Measurements from ENCODE around the gene SMIM27. TPM values are rescaled to one million over a fixed set of nuclear protein-coding genes. Genes with fewer than 3 reads are reported as not detected.

The SMIM27 gene
- total and polyA plus RNA-seq, 2 of the 4 experiments (the other 2 are of a cell fraction) = 1.1 to 3.4 TPM

GRCh38 chr9:32579706-32580331 is 27.7 kb downstream of the SMIM27 start:
- CTCF ChIA-PET = interaction anchor here (0.6 to 11.5 kb wide), 20 partner anchors 9 to 397 kb away, joined by 3 to 189 read pairs (median 4); partner anchors contain the start of gene ACO1
- H3K56ac ChIP-seq (ENCODE audit: extremely low read depth, insufficient read depth, low read length) = no peak overlapping the region
- TF ChIP-seq RFX5 (IDR thresholded peaks at IDR 0.05; ENCODE audit: low read depth, low read length) (no peak), MAZ (IDR thresholded peaks at IDR 0.05; ENCODE audit: borderline replicate concordance, low read depth, low read length) (no peak), SMC3 (IDR thresholded peaks at IDR 0.05; ENCODE audit: low read depth, low read length) (peak; percentile 96), ELK1 (IDR thresholded peaks at IDR 0.05; ENCODE audit: borderline replicate concordance, low read depth, low read length) (no peak), CTCF (conservative IDR thresholded peaks at IDR 0.05; ENCODE audit: low read depth, low read length) (peak; percentile 89), BHLHE40 (IDR thresholded peaks at IDR 0.05; ENCODE audit: low read depth, low read length) (no peak), RAD21 (IDR thresholded peaks at IDR 0.05; ENCODE audit: low read length) (peak; percentile 82), MXI1 (IDR thresholded peaks at IDR 0.05; ENCODE audit: borderline replicate concordance, low read depth, low read length) (no peak)
- H3K27ac ChIP-seq (ENCODE audit: insufficient read depth, low read length) = no peak overlapping the region
- no peak overlapping the region for H3K4me3 ChIP-seq (ENCODE audit: insufficient read depth, low read depth, low read length)
- no peak overlapping the region for H3K14ac ChIP-seq (replicated peaks; ENCODE audit: low read depth, low read length)
- peaks cover 2% of the 10 kb centered on the region; the same call in 1 of the 2 replicates for H3K27me3 ChIP-seq (ENCODE audit: control insufficient read depth, insufficient read depth, low read length)
- H3K9me1 ChIP-seq (ENCODE audit: insufficient read depth, low read length) = no peaks in the 10 kb centered on the region
- WGBS, 2 experiments (ENCODE audit: extremely low coverage in 2 of 2, insufficient read length in 1 of 2) = 20 to 100% methylated on average over 1 of the region's 4 CpGs
- intact Hi-C loops (cut with micrococcal nuclease) (loop anchor here (1.0 kb wide), 1 partner anchor 201 kb away; no protein-coding TSS in a partner anchor), dilution Hi-C loops (cut with HindIII; ENCODE audit: low sequenced_read_pairs, unreplicated experiment) (no loop called here), in situ Hi-C loops (cut with MboI; ENCODE audit: low sequenced_read_pairs) (loop anchor here (5.0 kb wide), 2 partner anchors 198 to 387 kb away; partner anchors contain the start of gene ACO1)
- 0 out of 2 replicates have a peak, but pooled peaks cover 3% of the 10 kb centered on the region for H3K4me1 ChIP-seq (ENCODE audit: control insufficient read depth, insufficient read depth, low read length)
- no peak overlapping the region for H3K18ac ChIP-seq (ENCODE audit: low read depth, low read length)
- H4K20me1 ChIP-seq (ENCODE audit: insufficient read depth, low read length) = no peaks in the 10 kb centered on the region
- H2BK15ac ChIP-seq (ENCODE audit: low read depth, low read length) = no peak overlapping the region
- no peaks in the 10 kb centered on the region for H3K9me3 ChIP-seq (ENCODE audit: control insufficient read depth, insufficient read depth, low read length)
- H3K36me3 ChIP-seq (ENCODE audit: control insufficient read depth, insufficient read depth, low read length) = no peaks in the 10 kb centered on the region
- H2AK9ac ChIP-seq (replicated peaks; ENCODE audit: low read depth, low read length, poor library complexity) = no peak overlapping the region
- POLR2A ChIA-PET (ENCODE audit: unreplicated experiment) = interaction anchor here (0.5 kb wide), 1 partner anchor 53 kb away, joined by 4 read pairs; no protein-coding TSS in a partner anchor
- no peak overlapping the region for H3K4ac ChIP-seq (ENCODE audit: low read depth, low read length)
- ATAC-seq (ENCODE audit: low read depth) = peak; percentile 65; the same call in 1 of the 2 replicates
- H2BK120ac ChIP-seq (ENCODE audit: low read depth, low read length) = no peak overlapping the region
- H3K4me2 ChIP-seq (ENCODE audit: low read depth, low read length) = no peak overlapping the region
- H3K9ac ChIP-seq (ENCODE audit: low read depth, low read length) = no peak overlapping the region
- DNase-seq = peak; percentile 53
- no peak overlapping the region for H2BK5ac ChIP-seq (ENCODE audit: low read depth, low read length, poor library complexity, severe bottlenecking)
- H2AFZ ChIP-seq (replicated peaks; ENCODE audit: low read length, poor library complexity) = no peak overlapping the region
- H3K23ac ChIP-seq (ENCODE audit: low read depth, low read length) = no peak overlapping the region
- no peak overlapping the region for H2AK5ac ChIP-seq (ENCODE audit: low read depth, low read length)
- no peak overlapping the region for H4K8ac ChIP-seq (ENCODE audit: low read depth in 2 of 2, low read length in 2 of 2)
- H2BK20ac ChIP-seq (ENCODE audit: low read depth, low read length) = no peak overlapping the region
- H3K79me1 ChIP-seq (ENCODE audit: low read depth in 1 of 2, low read length in 2 of 2) = no peaks in the 10 kb centered on the region
- no peak overlapping the region for H4K5ac ChIP-seq (ENCODE audit: low read depth, low read length)
- no TSS peak for BruUV-seq (replicated peaks)
- H4K91ac ChIP-seq (ENCODE audit: insufficient read depth, low read depth, low read length) = no peak overlapping the region

Data from IMR-90 (cell line).